Calu3 (cell line): ENCODE measurements around the gene WDTC1. TPM values are rescaled to one million over a fixed set of nuclear protein-coding genes. Genes with fewer than 3 reads are reported as not detected.

Experiments used
- BruUV-seq: library from RNA; stranded (reverse); fragments of 400-500 nt; replicated peaks from 2 replicates; lab custom pipeline; 2021; lab: Mats Ljungman, UMichigan
- CTCF ChIA-PET: fragments of 300-600 bp; sonication (Branson Sonifier 250); formaldehyde crosslinking; loops from one replicate; lab custom pipeline; 2022; ENCODE audit warnings: antibody characterized with exemption; lab: Charles Lee
- DNase-seq: peaks from one replicate; pipeline ENCODE4 v3.0.0; 2022
- H3K27ac Mint-ChIP-seq: one replicate; pipeline ENCODE4 v1.8.0; 2022; ENCODE audit warnings: mixed read lengths; ENCODE audit not compliant: unreplicated experiment
- H3K27me3 Mint-ChIP-seq: one replicate; pipeline ENCODE4 v1.8.0; 2022; ENCODE audit warnings: mixed read lengths; ENCODE audit not compliant: unreplicated experiment
- H3K36me3 Mint-ChIP-seq: one replicate; pipeline ENCODE4 v1.8.0; 2022; ENCODE audit warnings: mild to moderate bottlenecking, moderate library complexity, mixed read lengths; ENCODE audit not compliant: insufficient read depth, unreplicated experiment
- H3K4me1 Mint-ChIP-seq: one replicate; pipeline ENCODE4 v1.8.0; 2022; ENCODE audit warnings: mild to moderate bottlenecking, low read depth, mixed read lengths; ENCODE audit not compliant: unreplicated experiment
- H3K4me3 Mint-ChIP-seq: one replicate; pipeline ENCODE4 v1.8.0; 2022; ENCODE audit warnings: mild to moderate bottlenecking, low read depth, moderate library complexity, mixed read lengths; ENCODE audit not compliant: unreplicated experiment
- H3K9me3 Mint-ChIP-seq: one replicate; pipeline ENCODE4 v1.8.0; 2022; ENCODE audit warnings: low read depth, mixed read lengths; ENCODE audit not compliant: unreplicated experiment
- intact Hi-C: fragments of 100-400 bp; cut with micrococcal nuclease; formaldehyde crosslinking; loops from one replicate; pipeline ENCODE4 v1.10.0; 2022; ENCODE audit not compliant: unreplicated experiment
- total RNA-seq: library from RNA; stranded (reverse); gene quantifications from 2 replicates; pipeline ENCODE4 v1.2.3, GENCODE V29; 2022
- TF ChIP-seq, protein P1 (sequence below): fragments of 200-600 bp; IDR thresholded peaks from one replicate; pipeline ENCODE4 v1.8.0; 2022; ENCODE audit warnings: antibody characterized with exemption; ENCODE audit not compliant: unreplicated experiment

WDTC1 gene
- total RNA-seq, 1 experiment from 2014 or later: 10.8 TPM

DNA sequence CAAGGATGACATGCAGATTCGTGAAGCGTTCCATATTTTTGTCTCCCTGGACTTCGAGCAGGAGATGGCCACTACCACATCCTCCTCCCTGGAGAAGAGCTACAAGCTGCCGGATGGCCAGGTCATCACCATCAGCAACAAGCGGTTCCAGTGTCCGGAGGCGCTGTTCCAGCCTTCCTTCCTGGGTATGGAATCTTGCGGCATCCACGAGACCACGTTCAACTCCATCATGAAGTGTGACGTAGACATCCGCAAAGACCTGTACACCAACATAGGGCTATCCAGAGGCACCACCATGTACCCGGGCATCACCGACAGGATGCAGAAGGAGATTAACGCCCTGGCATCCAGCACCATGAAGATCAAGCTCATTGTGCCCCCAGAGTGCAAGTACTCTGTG is 90.9 kb downstream of the WDTC1 start:
- no TSS peak for BruUV-seq
- peaks cover 6% of the 10 kb centered on the region for H3K4me1 Mint-ChIP-seq
- peaks cover 22% of the 10 kb centered on the region for H3K36me3 Mint-ChIP-seq
- CTCF ChIA-PET: no interaction called here
- no peak for DNase-seq
- TF ChIP-seq, protein P1, sequence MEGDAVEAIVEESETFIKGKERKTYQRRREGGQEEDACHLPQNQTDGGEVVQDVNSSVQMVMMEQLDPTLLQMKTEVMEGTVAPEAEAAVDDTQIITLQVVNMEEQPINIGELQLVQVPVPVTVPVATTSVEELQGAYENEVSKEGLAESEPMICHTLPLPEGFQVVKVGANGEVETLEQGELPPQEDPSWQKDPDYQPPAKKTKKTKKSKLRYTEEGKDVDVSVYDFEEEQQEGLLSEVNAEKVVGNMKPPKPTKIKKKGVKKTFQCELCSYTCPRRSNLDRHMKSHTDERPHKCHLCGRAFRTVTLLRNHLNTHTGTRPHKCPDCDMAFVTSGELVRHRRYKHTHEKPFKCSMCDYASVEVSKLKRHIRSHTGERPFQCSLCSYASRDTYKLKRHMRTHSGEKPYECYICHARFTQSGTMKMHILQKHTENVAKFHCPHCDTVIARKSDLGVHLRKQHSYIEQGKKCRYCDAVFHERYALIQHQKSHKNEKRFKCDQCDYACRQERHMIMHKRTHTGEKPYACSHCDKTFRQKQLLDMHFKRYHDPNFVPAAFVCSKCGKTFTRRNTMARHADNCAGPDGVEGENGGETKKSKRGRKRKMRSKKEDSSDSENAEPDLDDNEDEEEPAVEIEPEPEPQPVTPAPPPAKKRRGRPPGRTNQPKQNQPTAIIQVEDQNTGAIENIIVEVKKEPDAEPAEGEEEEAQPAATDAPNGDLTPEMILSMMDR: no peak
- no peaks in the 10 kb centered on the region for H3K27me3 Mint-ChIP-seq
- H3K4me3 Mint-ChIP-seq: no peak overlapping the region
- no peaks in the 10 kb centered on the region for H3K9me3 Mint-ChIP-seq
- no peak overlapping the region for H3K27ac Mint-ChIP-seq
- intact Hi-C loops: no loop called here

- no peak for DNase-seq
- Mint-ChIP-seq H3K27me3 (no peaks in the 10 kb centered on the region), H3K4me1 (peaks cover 6% of the 10 kb centered on the region), H3K27ac (no peak overlapping the region), H3K9me3 (no peaks in the 10 kb centered on the region), H3K4me3 (no peak overlapping the region), H3K36me3 (peaks cover 7% of the 10 kb centered on the region)
- BruUV-seq: no TSS peak
- CTCF ChIA-PET: interaction anchor here (0.5 to 0.6 kb wide), 2 partner anchors 11 to 170 kb away, joined by 3 to 5 read pairs; no protein-coding TSS in a partner anchor
- intact Hi-C loops: no loop called here
- TF ChIP-seq, protein P1: no peak
Observed at GRCh38 chr1:27327964-27328363, 93.5 kb downstream of the WDTC1 start.

DNA sequence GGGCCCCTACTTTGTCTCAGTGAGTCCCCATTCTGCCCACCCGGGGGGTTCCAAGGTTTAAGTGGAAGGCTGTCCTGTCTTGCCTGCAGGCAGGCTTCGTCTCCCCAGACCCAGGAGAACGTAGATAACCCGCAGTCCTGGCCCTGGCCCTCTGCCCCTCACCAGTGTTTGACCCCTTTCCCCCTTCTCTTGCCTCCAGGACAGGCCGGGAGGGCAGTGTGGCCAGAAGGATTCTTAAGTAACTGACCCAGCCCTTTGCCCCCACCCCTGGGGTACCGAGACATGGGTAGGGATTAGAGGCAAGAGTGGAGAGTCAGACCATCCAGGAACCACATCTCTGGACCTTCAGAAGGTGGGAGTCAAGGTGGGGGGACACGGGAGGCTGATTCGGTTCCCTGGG is 96.4 kb downstream of the WDTC1 start:
- CTCF ChIA-PET: no interaction called here
- Mint-ChIP-seq H3K9me3 (no peaks in the 10 kb centered on the region), H3K36me3 (no peaks in the 10 kb centered on the region), H3K4me3 (no peak overlapping the region), H3K27ac (no peak overlapping the region), H3K4me1 (peaks cover 6% of the 10 kb centered on the region), H3K27me3 (no peaks in the 10 kb centered on the region)
- intact Hi-C loops: no loop called here
- TF ChIP-seq, protein P1: no peak
- DNase-seq: no peak
- BruUV-seq: no TSS peak

- no TSS peak for BruUV-seq
- CTCF ChIA-PET: no interaction called here
- H3K4me3 Mint-ChIP-seq: no peak overlapping the region
- H3K27me3 Mint-ChIP-seq: no peaks in the 10 kb centered on the region
- H3K36me3 Mint-ChIP-seq: peaks cover 5% of the 10 kb centered on the region
- no peak overlapping the region for H3K27ac Mint-ChIP-seq
- intact Hi-C loops: no loop called here
- no peak for DNase-seq
- TF ChIP-seq, protein P1: no peak
- H3K4me1 Mint-ChIP-seq: peaks cover 6% of the 10 kb centered on the region
- no peaks in the 10 kb centered on the region for H3K9me3 Mint-ChIP-seq
Observed at GRCh38 chr1:27331426-27331825, 97.0 kb downstream of the WDTC1 start.
